ENCODE data around the gene FOSL1.

FOSL1 gene

DNA sequence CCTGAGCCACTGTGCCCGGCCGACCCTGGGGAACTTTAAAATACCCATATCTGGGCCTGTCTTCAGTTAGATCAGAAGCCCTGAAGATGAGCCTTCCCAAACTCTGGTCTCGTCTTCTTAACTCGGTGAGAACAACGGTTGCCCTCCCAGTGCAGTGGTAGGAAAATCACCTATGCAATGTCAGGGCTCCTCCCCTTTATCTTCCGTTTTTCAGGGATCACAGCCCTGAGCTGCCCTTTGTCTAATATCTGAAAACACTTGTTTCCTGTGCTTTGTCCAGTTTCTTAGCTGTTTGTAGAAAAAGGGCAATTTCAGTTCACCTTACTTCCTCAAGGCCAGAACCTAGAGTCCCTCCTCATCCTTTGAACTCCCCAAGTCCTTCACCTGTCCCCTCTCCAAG lies 28.5 kb upstream of the FOSL1 start:
- Mint-ChIP-seq H3K4me3 (peak overlapping the region; percentile 73), H3K27me3 (no peaks in the 10 kb centered on the region), H3K36me3 (ENCODE audit: low read depth) (no peaks in the 10 kb centered on the region), H3K4me1 (ENCODE audit: low read depth) (peaks cover 45% of the 10 kb centered on the region), H3K27ac (peak overlapping the region; percentile 92), H3K9me3 (no peaks in the 10 kb centered on the region)

DNA sequence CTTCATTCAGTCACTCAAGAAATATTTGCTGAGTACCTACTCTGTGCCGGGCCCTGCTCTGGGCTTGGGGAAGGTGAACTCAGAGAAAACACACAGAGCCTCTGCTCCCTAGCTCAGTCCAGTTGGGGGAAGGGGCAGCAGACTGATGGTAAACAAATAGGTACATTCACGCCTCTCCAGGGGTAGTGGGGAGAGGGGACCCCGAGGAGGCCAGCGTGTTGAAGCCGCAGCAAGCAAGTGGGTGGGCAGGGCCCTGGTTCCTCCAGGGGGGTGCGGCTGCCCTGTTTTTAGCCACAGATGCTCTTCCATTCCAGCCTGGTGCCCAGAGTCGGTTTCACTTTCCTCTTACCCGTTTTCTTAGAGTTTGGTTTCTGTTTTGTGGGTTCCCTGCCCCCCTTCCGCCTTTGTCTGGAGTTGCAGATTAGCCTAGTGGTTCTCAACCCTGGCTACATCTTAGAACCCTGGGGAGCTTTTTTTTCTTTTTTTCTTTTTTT lies 27.8 kb upstream of the FOSL1 start:
- Mint-ChIP-seq H3K4me3 (peak overlapping the region; percentile 73), H3K27ac (peak overlapping the region; percentile 92), H3K4me1 (ENCODE audit: low read depth) (peaks cover 45% of the 10 kb centered on the region), H3K9me3 (no peaks in the 10 kb centered on the region), H3K36me3 (ENCODE audit: low read depth) (peaks cover 7% of the 10 kb centered on the region), H3K27me3 (no peaks in the 10 kb centered on the region)

DNA sequence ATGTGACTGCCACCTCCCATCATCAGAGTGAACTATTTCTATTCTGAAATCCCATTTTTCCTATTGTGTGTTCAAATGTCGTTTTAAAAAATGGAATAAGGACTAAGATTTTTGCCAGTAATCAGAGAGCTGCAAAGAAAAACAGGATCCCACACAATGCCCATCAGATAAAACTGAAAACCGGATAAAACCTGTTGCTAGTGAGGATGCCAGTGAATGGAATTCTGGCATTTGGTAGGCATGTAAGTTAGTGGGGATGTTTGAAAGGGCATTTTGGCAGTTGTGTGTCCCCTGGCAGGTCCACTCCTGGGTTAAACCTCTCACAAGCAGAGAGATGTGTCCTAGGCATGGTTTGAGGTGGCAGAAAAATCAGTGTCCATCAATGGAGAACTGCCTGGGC lies 25.2 kb upstream of the FOSL1 start:
- H3K27ac Mint-ChIP-seq = peak overlapping the region; percentile 51
- H3K36me3 Mint-ChIP-seq (ENCODE audit: low read depth) = peaks cover 20% of the 10 kb centered on the region
- no peaks in the 10 kb centered on the region for H3K9me3 Mint-ChIP-seq
- no peaks in the 10 kb centered on the region for H3K27me3 Mint-ChIP-seq
- no peak overlapping the region for H3K4me3 Mint-ChIP-seq
- H3K4me1 Mint-ChIP-seq (ENCODE audit: low read depth) = peaks cover 39% of the 10 kb centered on the region

DNA sequence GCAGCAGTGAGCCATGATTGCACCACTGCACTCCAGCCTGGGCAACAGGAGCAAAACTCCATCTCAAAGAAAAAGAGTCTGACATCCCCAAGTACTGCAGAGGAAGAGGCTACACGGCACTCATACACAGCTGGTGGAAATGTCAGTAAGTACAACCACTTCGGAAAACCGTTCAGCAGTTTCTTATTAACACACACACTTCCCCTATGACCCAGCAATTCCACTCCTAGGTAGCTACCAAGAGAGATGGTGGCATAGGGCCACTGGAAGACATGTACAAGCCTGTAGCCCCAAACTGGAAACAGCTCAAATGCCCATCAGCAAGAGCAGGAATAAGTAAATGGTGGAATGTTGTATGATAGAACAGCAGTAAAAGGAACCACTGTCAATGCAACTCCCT lies 22.4 kb upstream of the FOSL1 start:
- Mint-ChIP-seq H3K4me3 (no peak overlapping the region), H3K36me3 (ENCODE audit: low read depth) (peaks cover 20% of the 10 kb centered on the region), H3K27ac (peak overlapping the region; percentile 55), H3K27me3 (no peaks in the 10 kb centered on the region), H3K4me1 (ENCODE audit: low read depth) (peaks cover 33% of the 10 kb centered on the region), H3K9me3 (no peaks in the 10 kb centered on the region)

DNA sequence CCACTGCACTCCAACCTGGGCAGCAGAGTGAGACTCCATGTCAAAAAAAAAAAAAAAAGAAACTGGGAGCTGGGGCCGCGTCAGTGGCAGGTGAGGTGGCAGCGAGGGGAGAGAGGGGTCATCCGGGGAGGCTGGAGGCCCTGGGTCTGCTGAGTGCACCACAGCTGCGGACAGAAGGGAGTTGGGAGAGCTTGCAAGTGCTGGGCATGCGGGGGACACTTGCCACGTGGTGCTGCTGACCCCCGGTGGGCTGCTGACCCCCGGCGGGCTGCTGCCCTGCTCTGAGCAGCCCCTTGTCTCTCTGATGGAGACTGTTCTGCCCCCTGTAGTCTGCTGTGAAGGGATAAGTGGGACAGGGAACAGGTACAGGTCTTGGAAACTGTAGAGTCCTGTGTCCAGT lies 21.7 kb upstream of the FOSL1 start:
- Mint-ChIP-seq H3K4me3 (no peak overlapping the region), H3K27ac (no peak overlapping the region), H3K27me3 (no peaks in the 10 kb centered on the region)

DNA sequence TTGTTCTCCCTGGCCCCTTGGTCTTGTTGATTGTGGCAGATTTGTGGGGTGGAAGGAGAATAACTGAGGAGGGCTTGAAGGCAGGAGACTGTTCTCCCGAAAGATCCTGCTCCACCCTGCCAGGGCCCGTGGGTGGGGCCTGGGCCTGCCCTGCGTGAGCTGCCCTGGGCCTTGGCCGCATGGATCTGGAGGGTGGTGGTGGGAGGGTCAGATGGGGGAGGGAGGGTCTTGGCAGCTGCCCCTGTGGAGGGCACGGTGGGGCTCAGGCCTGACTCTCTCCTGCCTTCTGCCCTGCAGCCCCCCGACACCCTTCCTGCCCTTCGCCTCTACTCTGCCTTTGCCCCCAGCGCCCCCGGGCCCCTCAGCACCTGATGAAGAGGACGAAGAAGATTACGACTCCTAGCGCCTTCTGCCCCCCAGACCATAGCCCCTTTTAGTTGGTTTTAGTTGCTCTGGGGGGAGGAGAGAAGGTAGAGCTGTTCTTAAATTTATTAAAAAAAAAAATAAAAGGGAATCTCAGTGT lies 20.9 kb upstream of the FOSL1 start:
- no peaks in the 10 kb centered on the region for H3K27me3 Mint-ChIP-seq
- no peaks in the 10 kb centered on the region for H3K9me3 Mint-ChIP-seq
- H3K27ac Mint-ChIP-seq = peak overlapping the region; percentile 36
- peaks cover 20% of the 10 kb centered on the region for H3K36me3 Mint-ChIP-seq (ENCODE audit: low read depth)
- peaks cover 39% of the 10 kb centered on the region for H3K4me1 Mint-ChIP-seq (ENCODE audit: low read depth)
- H3K4me3 Mint-ChIP-seq = peak overlapping the region; percentile 92

More for the DNA sequence above, 21.7 kb upstream of the FOSL1 start:
- peaks cover 20% of the 10 kb centered on the region for H3K36me3 Mint-ChIP-seq (ENCODE audit: low read depth)
- no peaks in the 10 kb centered on the region for H3K9me3 Mint-ChIP-seq
- peaks cover 31% of the 10 kb centered on the region for H3K4me1 Mint-ChIP-seq (ENCODE audit: low read depth)

DNA sequence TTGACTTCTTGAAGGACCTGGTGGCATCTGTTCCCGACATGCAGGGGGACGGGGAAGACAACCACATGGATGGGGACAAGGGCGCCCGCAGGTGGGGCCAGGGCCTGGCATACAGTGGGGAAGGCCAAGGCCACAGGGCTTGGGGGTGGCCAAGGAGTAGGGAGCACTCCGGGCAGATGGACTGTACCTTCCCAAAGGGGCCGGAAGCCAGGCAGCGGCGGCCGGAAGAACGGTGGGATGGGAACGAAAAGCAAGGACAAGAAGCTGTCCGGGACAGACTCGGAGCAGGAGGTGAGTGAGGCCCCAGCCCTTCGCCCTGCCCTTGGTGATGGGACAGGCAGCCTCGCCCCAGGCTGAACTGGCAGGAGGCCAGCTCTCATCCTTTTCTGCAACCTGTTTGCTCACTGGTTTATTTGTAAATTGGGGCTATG lies 20.2 kb upstream of the FOSL1 start:
- Mint-ChIP-seq H3K27ac (peak overlapping the region; percentile 88), H3K27me3 (no peaks in the 10 kb centered on the region), H3K9me3 (no peaks in the 10 kb centered on the region), H3K4me3 (peak overlapping the region; percentile 92), H3K4me1 (ENCODE audit: low read depth) (peaks cover 46% of the 10 kb centered on the region), H3K36me3 (ENCODE audit: low read depth) (peaks cover 20% of the 10 kb centered on the region)

DNA sequence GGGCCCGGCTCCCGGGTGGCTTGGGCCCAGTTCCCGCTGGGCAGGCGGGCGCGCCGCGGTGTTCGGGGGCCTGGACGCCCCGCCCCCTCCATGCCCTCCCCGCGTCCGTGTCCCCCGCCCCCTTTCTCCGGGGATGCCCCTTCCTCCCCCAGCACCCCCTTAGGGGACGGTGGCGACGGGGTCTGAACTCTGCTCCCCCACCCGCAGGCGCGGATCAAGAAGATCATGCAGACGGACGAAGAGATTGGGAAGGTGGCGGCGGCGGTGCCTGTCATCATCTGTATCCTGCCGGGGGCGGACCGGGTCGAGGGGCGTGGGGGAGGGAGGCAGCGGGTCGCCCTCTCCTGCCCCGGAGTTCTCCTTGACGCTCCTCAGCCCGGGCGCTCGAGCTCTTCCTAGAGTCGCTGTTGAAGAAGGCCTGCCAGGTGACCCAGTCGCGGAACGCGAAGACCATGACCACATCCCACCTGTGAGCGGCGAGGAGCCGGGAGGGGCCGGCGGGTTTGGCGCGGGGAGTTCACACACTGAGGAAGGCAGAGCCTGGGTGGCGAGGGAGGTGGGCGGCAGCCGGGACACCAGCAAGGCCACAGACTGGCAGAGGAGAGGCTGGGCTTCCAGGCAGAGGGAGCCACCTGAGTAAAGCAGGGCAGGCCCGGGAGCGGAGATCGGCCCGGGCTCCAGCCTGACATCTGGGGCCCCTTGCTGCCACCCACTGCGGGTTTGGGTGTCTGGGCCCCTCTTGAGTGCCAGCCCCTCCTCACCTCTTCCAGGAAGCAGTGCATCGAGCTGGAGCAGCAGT lies 19.6 kb upstream of the FOSL1 start:
- H3K27ac Mint-ChIP-seq = peak overlapping the region; percentile 88
- peak overlapping the region; percentile 92 for H3K4me3 Mint-ChIP-seq
- no peaks in the 10 kb centered on the region for H3K9me3 Mint-ChIP-seq
- H3K27me3 Mint-ChIP-seq = no peaks in the 10 kb centered on the region
- H3K4me1 Mint-ChIP-seq (ENCODE audit: low read depth) = peaks cover 52% of the 10 kb centered on the region
- H3K36me3 Mint-ChIP-seq (ENCODE audit: low read depth) = peaks cover 20% of the 10 kb centered on the region

DNA sequence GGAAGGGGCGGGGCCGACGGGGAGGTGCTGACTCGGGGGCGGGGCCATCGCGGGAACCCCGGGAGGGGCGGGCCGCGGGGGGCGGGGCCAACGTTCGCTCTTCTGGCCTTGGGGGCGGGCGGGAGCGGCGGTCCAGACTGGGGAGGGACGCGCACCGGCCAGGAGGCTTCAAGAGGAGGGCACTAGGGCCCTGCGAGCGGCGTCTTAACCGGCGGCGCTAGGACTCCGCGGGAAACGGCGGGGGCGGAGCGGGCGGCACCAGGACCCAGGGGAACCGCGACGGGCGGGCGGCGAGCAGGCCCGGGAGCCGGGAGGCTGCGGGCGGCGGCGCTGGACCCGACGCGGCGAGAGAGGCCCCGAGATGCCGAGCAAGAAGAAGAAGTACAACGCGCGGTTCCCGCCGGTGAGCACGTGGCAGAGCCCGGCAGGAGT lies 19.0 kb upstream of the FOSL1 start, which contains the start of gene DRAP1:
Gene DRAP1 (plus strand): TSS at position 286 of the 432 bp plus-strand sequence. CDS start 76 bp downstream, at position 362.
- H3K27me3 Mint-ChIP-seq = no peaks in the 10 kb centered on the region
- H3K4me1 Mint-ChIP-seq (ENCODE audit: low read depth) = peaks cover 56% of the 10 kb centered on the region
- H3K36me3 Mint-ChIP-seq (ENCODE audit: low read depth) = peaks cover 20% of the 10 kb centered on the region
- peak within 1 kb of the TSS; percentile 88 for H3K27ac Mint-ChIP-seq
- peak within 1 kb of the TSS; percentile 92 for H3K4me3 Mint-ChIP-seq
- no peaks in the 10 kb centered on the region for H3K9me3 Mint-ChIP-seq

DNA sequence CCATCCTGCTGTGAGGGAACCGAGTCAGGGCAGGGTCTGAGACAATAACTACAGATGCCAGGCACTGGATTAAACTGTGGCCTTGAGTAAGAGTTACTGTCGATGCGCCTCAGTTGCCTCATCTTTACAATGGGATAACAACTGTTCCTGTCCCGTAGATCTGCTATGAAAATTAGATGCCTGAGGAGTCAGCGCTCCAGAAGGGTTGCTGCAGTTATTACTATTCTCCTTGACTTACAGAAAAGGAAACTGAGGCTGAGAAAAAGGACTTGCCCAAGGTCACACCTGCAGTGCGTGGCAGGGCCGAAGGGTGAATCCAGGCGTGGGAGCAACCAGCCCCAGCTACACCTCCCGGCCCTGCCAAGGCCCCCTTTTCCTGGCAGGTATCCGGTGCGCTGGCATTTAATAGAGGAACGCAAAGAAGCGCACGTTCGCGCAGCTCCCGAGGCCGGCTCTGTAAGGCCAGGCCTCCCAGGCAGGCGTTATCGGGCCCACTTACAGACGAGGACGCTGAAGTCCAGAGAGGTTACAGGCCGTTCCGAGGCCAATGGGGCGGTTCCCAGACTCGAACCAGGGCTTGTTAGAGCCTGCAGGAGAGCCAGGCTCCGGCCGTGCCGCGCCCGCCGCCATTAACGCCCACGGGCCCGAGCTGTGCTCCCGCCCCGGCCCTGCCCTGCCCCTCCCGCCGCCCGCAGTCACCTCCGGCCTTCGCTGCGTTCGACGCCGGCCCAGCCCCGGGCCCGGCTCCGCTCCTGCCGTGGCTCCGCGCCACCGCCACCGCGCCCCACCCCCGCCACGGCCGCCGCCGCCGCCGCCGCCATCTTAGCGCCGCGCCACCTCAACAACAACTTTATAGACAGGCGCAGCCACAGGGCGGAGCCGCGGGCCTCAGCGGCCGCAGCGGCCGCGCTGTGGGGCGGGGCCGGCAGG lies 18.3 kb upstream of the FOSL1 start, which contains the start of gene C11orf68:
Gene C11orf68 (minus strand): TSS at position 852 of the 930 bp plus-strand sequence. CDS start 31 bp downstream, at position 821.
- peaks cover 56% of the 10 kb centered on the region for H3K4me1 Mint-ChIP-seq (ENCODE audit: low read depth)
- peak within 1 kb of the TSS; percentile 88 for H3K27ac Mint-ChIP-seq
- no peaks in the 10 kb centered on the region for H3K27me3 Mint-ChIP-seq
- H3K9me3 Mint-ChIP-seq = no peaks in the 10 kb centered on the region
- H3K36me3 Mint-ChIP-seq (ENCODE audit: low read depth) = peaks cover 18% of the 10 kb centered on the region
- peak within 1 kb of the TSS; percentile 92 for H3K4me3 Mint-ChIP-seq

DNA sequence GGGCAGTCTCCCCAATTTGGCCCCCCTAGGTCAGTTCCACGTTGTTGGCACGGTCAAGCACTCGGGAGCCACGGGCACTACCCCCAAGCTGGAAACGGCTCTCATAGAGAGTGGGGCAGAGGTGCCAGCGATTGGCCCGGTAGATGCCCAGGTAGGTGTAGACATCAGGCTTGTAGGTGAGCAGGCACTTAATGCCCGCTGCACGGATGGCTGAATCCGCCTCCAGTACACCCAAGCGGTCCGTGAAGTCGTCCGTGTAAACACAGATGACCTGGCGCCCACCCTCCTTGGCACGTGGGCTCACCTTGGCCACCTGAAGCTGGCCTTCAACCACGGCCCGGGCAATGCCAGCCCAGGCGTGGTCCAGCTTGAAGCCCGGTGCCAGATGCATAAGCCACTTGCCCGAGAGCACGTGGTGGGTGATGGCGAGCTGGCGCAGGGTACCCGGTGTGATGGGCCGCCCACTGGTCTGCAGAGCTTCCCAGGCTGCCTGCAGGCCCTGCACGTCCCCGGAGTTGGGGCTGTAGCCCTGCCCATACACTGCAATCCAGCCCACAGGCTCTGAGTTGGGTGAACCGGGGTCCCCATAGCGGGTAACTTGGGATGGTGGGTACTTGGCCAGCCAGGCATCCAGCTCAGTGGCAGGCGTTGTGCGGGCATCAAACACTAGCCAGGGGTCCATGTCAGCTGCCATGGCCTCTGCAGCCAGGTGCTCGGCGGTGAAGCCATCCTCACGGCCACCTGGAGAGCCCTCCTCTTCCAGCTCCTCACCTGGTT lies 17.4 kb upstream of the FOSL1 start:
- Mint-ChIP-seq H3K36me3 (ENCODE audit: low read depth) (peaks cover 10% of the 10 kb centered on the region), H3K4me1 (ENCODE audit: low read depth) (peaks cover 60% of the 10 kb centered on the region), H3K27me3 (no peaks in the 10 kb centered on the region), H3K27ac (peak overlapping the region; percentile 88), H3K9me3 (no peaks in the 10 kb centered on the region), H3K4me3 (peak overlapping the region; percentile 92)

DNA sequence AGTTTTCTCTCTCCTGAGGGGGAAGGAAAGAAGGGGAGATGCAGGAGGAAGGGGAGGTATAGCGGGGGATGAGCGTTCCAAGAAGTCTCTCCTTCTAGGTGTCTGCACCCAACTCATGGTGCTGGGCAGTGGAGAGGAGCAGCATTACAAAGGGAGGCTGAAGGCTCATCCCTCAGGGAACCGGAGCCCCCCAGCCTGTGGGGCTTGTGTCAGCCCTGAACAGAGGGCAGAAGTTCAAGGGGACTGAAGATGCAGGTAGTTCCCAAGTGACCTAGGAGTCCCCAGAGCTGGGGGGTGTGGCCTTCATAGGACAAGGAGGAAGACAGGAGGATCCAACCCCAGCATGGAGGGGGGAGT lies 16.9 kb upstream of the FOSL1 start:
- Mint-ChIP-seq H3K36me3 (ENCODE audit: low read depth) (peaks cover 4% of the 10 kb centered on the region), H3K9me3 (no peaks in the 10 kb centered on the region)

DNA sequence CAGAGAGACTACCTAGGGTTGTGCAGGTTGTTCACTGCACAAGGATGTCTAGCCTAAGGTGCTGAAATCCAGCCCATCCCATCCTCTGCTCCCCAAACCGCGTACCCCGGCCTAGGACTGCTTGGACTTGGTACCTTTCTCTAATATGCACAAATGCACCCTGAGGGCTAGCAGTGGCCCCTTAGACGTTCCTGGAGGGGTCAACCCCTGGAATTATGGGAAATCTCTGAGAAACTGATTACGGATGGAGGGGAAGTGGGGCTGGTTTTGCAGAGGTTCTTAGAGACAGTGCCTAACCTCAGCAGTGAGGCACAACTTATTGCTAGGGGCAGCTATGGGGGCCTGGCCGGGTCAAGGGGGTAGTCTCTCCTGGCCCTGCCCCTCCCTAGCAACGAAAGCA lies 16.2 kb upstream of the FOSL1 start:
- H3K27ac Mint-ChIP-seq = no peak overlapping the region

More for the DNA sequence above, 16.9 kb upstream of the FOSL1 start:
- no peaks in the 10 kb centered on the region for H3K27me3 Mint-ChIP-seq
- H3K4me3 Mint-ChIP-seq = peak overlapping the region; percentile 65
- H3K4me1 Mint-ChIP-seq (ENCODE audit: low read depth) = peaks cover 56% of the 10 kb centered on the region
- H3K27ac Mint-ChIP-seq = peak overlapping the region; percentile 55

DNA sequence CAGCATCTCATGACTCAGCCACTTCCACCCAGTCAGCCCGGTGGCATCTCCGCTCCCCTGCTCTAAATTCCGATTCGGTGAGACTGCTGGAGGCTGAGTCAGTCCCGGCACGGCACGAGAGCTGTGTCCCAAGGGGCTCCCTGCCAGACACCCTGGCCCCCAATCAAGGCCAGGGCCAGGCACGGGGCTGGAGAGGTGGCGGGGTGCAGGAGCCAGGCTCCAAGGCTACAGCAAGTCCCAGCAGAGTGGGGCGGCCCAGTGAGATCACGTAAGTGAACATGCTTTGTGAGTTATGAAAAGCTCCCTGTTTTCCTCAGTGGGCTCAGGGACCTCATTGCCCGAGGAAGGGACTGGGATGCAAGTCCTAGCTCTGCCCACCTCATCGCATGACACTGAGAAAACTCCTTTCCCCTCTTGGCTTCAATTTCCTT lies 15.6 kb upstream of the FOSL1 start:
- Mint-ChIP-seq H3K9me3 (no peaks in the 10 kb centered on the region), H3K27ac (no peak overlapping the region), H3K27me3 (no peaks in the 10 kb centered on the region), H3K36me3 (ENCODE audit: low read depth) (no peaks in the 10 kb centered on the region), H3K4me1 (ENCODE audit: low read depth) (peaks cover 57% of the 10 kb centered on the region), H3K4me3 (no peak overlapping the region)

More for the DNA sequence above, 16.2 kb upstream of the FOSL1 start:
- Mint-ChIP-seq H3K9me3 (no peaks in the 10 kb centered on the region), H3K4me1 (ENCODE audit: low read depth) (peaks cover 57% of the 10 kb centered on the region), H3K4me3 (peak overlapping the region; percentile 65), H3K36me3 (ENCODE audit: low read depth) (no peaks in the 10 kb centered on the region), H3K27me3 (no peaks in the 10 kb centered on the region)
